Activated naive CD4-positive, alpha-beta T cell (primary cell): ENCODE results near the gene GOLGA8F.
"Not testable (repeated sequence)": the region's sequence is repeated elsewhere in the genome, so short reads cannot be mapped to it uniquely, and the experiment has no call there.

Source experiments
- DNase-seq, 4 experiments: peaks; one replicate each; lab custom pipeline; 2025; lab: John Stamatoyannopoulos, UW

GOLGA8F gene, protein sequence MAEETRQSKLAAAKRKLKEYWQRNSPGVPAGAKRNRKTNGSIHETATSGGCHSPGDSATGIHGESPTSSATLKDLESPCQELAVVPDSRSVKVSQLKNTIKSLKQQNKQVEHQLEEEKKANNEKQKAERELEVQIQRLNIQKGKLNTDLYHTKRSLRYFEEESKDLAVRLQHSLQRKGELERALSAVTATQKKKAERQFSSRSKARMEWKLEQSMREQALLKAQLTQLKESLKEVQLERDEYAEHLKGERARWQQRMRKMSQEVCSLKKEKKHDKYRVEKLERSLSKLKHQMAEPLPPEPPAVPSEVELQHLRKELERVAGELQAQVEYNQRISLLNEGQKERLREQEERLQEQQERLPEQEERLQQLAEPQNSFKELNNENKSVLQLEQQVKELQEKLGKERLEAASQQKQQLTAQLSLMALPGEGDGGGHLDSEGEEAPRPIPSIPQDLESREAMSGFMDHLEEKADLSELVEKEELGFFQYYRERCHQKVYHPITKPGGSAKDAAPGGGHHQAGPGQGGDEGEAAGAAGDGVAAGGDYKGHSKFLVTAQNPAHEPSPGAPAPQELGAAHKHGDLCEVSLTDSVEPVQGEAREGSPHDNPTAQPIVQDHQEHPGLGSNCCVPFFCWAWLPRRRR

DNA sequence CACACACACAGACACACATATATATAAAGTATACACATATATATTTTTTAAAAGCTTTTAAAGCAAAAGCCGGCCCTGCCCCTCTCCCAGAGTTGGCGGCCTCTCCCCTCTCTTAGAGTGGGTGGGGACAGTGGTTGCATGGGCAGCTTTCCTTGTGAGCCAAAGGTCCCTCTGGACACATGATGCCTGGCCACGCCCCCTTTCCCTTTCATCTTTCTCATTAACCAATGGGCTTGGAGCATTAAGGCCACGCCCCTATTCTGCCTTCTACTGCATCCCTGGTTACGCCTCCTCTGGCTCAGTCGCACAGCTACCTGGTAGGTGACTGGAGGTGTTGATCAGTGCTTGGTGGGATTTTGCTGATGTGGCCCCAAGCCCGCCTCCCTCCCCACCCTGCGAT, at the start of gene GOLGA8F:
Gene GOLGA8F, plus strand, starts transcription at position 301 of the 400 bp plus-strand sequence. Its CDS starts 98 bp downstream, at position 399.
- not testable (repeated sequence) for DNase-seq

DNA sequence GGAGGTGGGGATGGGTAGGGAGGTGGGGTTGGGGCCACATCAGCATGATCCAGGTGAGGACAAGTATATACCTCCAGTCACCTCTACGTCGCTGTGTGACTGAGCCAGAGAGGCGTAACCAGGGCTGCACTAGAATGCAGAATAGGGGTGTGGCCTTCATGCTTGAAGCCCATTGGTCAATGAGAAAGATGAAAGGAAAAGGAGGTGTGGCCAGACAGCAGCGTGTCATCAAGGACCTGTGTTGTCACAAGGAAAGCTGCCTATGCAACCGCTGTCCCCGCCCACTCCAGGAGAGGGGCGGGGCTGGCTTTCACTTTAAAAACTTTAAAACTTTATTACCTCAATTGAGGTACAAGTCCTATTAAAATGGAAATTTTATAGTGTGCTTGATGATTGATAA, 20.5 kb upstream of the GOLGA8F start, which contains the start of gene GOLGA6L24:
Gene GOLGA6L24, minus strand, starts transcription at position 101 of the 400 bp plus-strand sequence. Its CDS starts 61 bp downstream, at position 40.
- not testable (repeated sequence) for DNase-seq

DNA sequence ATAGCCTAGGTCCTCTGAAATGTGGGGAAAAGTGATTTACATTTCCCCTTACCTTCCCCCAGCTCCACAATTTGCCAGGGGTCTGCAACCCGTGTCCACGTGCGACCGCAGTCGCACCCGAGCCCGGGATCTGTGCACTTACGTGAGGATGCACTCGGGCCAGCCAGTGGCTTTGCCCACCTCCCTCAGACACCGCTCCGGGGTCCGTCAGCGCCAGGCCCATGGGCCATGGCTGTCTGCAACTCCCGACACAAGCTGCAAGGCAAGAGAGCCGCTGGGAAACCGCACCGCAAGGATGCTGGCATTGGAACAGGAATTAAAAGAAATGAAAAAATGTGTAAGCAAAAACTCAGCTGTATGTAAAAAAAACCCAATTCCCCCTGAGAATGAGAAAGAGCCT, 13.0 kb upstream of the GOLGA8F start:
- DNase-seq = not testable (repeated sequence)

DNA sequence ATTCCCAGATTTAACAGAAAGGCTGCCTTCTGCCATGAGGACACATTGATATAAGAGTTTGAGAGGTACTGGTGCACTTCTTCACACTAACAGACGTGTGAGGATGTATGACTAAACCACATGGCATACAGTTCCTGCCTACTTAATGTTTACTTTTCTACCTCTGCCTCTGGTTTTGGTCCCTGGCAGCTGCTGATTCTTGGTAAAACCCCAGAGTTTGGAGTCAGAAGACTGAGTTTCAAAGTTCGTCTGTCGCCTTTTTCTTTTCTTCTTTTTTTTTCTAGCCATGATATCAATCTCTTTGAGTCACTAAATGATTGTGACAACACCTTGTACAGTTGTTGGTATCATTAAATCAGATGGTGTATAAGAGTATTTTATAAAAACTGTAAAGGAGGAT, 1.6 kb downstream of the GOLGA8F start:
- not testable (repeated sequence) for DNase-seq

DNA sequence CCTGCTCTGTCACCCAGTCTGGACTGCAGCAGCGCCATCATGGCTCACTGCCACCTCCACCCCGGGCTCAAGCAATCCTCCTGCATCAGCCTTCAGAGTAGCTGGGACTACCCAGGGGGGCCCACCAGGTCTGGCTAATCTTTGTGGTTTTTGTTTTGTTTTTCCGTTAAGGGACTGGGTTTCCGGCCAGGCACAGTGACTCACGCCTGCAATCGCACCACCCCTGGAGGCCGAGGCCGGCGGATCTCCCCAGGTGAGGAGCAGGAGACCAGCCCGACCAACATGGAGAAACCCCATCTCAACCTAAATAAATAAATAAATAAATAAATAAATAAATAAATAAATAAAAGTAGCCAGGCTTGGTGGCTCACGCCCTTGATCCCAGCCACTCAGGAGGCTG, 17.6 kb downstream of the GOLGA8F start:
- not testable (repeated sequence) for DNase-seq

DNA sequence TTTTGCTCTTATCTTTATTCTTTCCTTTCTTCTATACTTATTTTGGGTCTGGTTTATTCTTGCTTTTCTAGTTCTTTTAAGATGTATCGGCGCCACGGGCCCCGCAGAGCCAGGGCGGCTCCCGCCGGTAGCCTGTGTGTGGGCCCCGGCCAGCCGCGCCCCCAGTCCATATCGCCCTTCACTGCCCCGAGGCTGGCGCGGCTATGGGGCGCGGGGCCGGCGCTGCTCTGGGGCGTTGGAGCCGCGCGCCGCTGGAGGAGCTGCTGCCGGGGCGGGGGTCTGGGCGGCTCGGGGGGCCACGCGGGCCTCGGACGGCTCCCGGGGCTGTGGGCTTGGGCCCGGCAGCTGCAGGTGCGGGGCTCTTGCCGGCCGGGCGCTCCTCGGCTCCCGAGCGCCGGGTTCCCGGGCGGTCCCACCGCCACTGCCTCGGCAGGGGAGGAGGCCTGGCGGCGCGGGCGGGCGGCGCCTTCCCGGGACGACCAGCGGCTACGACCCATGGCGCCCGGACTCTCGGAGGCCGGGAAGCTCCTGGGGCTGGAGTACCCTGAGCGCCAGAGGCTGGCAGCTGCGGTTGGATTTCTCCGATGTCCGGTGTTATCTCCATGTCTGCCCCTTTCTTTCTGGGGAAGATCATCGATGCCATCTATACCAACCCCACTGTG, 24.4 kb downstream of the GOLGA8F start:
- DNase-seq = not testable (repeated sequence)

DNA sequence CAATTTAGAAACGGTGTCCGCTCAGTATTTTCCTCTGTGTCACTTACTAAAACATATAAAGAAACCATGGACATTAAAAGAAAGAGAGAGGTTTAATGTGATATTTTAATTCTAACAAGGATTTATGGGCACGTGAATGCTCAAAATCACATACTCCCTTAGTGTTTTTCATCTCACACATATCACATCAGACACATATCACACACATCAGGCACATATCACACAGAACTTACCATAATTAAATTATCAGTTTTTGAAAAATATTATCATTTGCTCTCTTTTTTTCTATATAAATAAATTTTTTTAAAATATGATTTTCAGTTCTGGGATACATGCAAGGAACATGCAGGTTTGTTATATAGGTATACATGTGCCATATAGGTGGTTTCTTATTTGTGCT, 42.0 kb downstream of the GOLGA8F start:
- not testable (repeated sequence) for DNase-seq

DNA sequence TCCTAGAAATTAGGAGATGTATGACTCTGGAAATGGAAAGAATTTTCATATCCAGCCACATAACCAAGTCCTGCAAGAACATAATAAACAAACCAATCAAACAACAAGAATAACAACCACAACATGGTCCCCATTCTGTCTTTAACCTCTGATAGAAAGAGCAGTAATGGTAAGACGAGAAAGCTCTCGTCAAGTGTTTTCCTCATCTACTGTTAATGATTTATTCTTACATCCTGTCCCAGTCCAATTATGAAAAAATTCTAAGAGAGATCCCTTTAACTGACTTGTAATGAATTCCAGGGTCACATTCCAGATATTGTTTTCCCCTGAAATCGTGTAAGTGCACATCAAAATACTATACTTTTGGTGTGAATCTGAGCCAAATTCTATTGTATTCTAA, 57.1 kb downstream of the GOLGA8F start:
- not testable (repeated sequence) for DNase-seq
